Muscle layer of duodenum (tissue), 2 donors: Measurements from ENCODE around the gene TYW1.
"Not testable (repeated sequence)": the region's sequence is repeated elsewhere in the genome, so short reads cannot be mapped to it uniquely, and the experiment has no call there.

Experiments used
- H3K27ac ChIP-seq: one replicate; pipeline ENCODE4 v1.7.0; 2013; ENCODE audit warnings: mild to moderate bottlenecking, low read length
- H3K27me3 ChIP-seq: one replicate; pipeline ENCODE4 v1.7.0; 2013; ENCODE audit warnings: low read depth, mild to moderate bottlenecking, control low read depth, low read length
- H3K36me3 ChIP-seq, 2 donors: one replicate each; pipeline ENCODE4 v1.7.0; 2013; ENCODE audit warnings: low read length in 2 of 2, control low read depth in 1 of 2, mild to moderate bottlenecking in 1 of 2; ENCODE audit not compliant: insufficient read depth in 2 of 2, control insufficient read depth in 1 of 2
- H3K4me1 ChIP-seq, 2 donors: one replicate each; pipeline ENCODE4 v1.7.0; 2013; ENCODE audit warnings: low read length in 2 of 2, mild to moderate bottlenecking in 2 of 2, control low read depth in 1 of 2, moderate library complexity in 1 of 2; ENCODE audit not compliant: insufficient read depth in 2 of 2, control insufficient read depth in 1 of 2
- H3K4me3 ChIP-seq, 2 donors: one replicate each; pipeline ENCODE4 v1.7.0; 2013; ENCODE audit warnings: low read length in 2 of 2, low read depth in 1 of 2, mild to moderate bottlenecking in 1 of 2
- H3K9me3 ChIP-seq, 2 donors: one replicate each; pipeline ENCODE4 v1.7.0; 2013; ENCODE audit warnings: low read length in 2 of 2, control low read depth in 1 of 2, mild to moderate bottlenecking in 1 of 2; ENCODE audit not compliant: control insufficient read depth in 1 of 2
- donor health status: healthy.

The TYW1 gene

DNA sequence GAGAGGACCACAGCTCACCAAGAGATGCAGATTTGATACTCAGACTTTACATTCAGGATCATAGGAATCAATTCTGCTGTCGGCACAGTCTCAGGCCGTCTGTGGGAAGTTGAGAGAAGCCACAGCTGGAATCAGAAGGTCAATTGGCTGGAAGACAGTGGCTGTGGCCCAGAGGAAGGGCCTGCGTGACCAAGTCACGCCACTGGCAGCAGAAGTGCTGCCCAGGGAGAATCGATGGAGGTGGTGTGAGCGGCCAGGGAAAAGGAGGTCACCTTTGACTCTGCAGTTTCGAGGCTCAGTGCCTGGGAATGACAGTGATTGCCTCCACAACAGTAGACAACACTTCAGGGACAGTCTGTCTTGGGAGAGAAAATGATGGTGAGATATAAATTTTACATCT, 239.6 kb downstream of the TYW1 start:
- H3K9me3 ChIP-seq, H3K27ac ChIP-seq, H3K36me3 ChIP-seq, H3K4me3 ChIP-seq, H3K4me1 ChIP-seq, H3K27me3 ChIP-seq: not testable (repeated sequence)

GRCh38 chr7:67242871-67243270, 246.2 kb downstream of the TYW1 start:
- H3K27me3 ChIP-seq, H3K36me3 ChIP-seq, H3K27ac ChIP-seq, H3K4me3 ChIP-seq, H3K9me3 ChIP-seq, H3K4me1 ChIP-seq: not testable (repeated sequence)

DNA sequence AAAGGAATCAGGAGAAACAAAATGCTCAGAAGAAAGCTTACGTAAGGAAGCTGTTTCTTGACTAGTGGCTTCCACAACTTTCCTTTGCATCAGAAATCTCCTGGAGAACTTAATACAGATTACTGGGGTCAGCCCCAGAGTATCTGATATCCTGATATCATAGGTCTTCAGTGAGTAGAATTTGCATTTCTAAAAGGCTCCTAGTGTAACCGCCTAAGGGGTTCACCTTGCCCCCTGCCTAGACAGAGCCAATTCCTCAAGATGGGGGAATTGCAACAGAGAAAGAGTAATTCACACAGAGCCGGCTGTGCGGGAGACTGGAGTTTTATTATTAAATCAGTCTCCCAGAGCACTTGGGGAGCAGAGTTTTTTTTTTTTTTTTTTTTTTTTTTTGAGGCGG, 251.7 kb downstream of the TYW1 start:
- H3K9me3 ChIP-seq, H3K4me1 ChIP-seq, H3K4me3 ChIP-seq, H3K27ac ChIP-seq, H3K27me3 ChIP-seq, H3K36me3 ChIP-seq: not testable (repeated sequence)

- H3K4me3 ChIP-seq = no peak overlapping the region
- peaks cover 0 to 7% of the 10 kb centered on the region in 2 donors for H3K9me3 ChIP-seq
- H3K36me3 ChIP-seq = no peaks in the 10 kb centered on the region
- H3K4me1 ChIP-seq = no peaks in the 10 kb centered on the region
- no peak overlapping the region for H3K27ac ChIP-seq
- H3K27me3 ChIP-seq = no peaks in the 10 kb centered on the region
Observed at GRCh38 chr7:67251986-67252558, 255.4 kb downstream of the TYW1 start.

DNA sequence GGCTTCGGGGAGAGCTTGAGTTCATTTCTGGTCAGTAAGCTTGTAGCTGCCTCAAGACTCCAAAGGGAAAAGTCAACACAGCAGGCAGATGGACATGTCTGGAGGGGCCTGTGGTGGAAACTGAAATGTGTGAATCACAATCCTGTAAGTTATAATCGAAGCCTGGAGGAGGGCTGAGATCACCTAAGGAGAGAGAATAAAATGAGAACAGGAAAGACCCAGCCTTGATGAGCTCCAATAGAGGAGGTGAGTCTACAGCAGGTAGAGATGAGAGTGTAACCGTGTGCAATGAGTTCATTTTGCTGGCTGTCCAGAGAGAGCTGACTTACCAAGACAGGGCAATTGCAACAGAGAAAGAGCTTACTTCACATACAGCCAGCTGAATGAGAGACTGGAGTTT, 258.4 kb downstream of the TYW1 start:
- H3K27ac ChIP-seq, H3K4me3 ChIP-seq, H3K9me3 ChIP-seq: not testable (repeated sequence)

GRCh38 chr7:67257779-67258178, 261.1 kb downstream of the TYW1 start:
- not testable (repeated sequence) for H3K4me3 ChIP-seq, H3K4me1 ChIP-seq, H3K27me3 ChIP-seq, H3K9me3 ChIP-seq, H3K36me3 ChIP-seq, H3K27ac ChIP-seq

More for the DNA sequence above, 258.4 kb downstream of the TYW1 start:
- not testable (repeated sequence) for H3K36me3 ChIP-seq, H3K27me3 ChIP-seq, H3K4me1 ChIP-seq

DNA sequence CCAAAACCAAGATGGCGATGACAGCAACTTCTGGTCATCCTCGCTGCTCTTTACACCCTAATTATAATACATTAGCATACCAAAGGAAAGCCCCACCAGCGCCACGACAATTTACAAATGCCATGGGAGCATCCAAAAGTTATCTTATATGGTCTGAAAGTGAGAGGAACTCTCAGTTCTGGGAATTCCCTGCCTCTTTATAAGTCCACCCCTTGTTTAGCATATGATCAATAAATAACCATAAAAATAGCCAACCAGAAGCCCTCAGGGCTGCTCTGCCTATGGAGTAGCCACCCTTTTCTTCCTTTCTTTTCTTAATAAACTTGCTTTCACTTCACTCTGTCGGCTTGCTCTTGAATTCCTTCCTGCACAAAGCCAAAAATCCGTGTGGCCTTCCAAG, 262.7 kb downstream of the TYW1 start:
- not testable (repeated sequence) for H3K27ac ChIP-seq, H3K4me1 ChIP-seq, H3K4me3 ChIP-seq, H3K9me3 ChIP-seq, H3K27me3 ChIP-seq, H3K36me3 ChIP-seq

DNA sequence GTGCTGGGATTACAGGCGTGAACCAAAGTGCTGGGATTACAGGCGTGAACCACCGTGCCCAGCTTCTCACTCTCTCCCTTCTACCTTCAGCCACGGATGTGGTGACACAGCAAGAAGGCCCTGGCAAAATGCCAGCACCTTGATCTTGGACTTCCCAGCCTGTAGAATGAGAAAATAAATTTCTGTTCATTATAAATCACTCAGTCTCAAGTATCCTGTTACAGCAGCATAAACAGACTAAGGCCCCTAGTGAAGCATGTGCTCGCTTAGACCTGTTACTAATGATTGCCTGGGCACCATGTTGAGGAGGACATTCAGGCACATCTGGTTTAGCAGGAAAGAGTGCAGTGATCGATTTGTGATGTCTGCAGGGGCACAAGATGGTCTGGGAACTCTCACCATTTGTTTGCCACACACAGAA, 263.5 kb downstream of the TYW1 start:
- not testable (repeated sequence) for H3K27me3 ChIP-seq, H3K9me3 ChIP-seq, H3K36me3 ChIP-seq, H3K4me3 ChIP-seq, H3K4me1 ChIP-seq, H3K27ac ChIP-seq

DNA sequence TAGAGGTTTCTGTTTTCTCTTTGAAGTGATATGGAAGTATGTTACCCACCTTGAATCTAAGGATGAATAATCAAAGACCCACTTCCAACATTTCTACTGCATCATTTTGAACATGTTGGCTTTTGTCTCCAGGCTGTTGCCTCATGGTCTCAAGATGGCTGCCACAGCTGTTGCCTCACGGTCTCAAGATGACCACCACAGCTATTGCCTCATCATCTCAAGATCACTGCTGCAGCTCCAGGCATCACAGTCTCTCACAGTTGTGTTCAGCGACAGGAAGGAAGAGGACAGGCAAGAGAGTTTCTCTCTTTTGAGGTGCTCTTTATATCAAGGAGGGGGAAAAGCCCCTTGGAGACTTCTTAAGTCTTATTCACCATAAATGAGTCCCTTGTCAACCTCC, 267.4 kb downstream of the TYW1 start:
- not testable (repeated sequence) for H3K36me3 ChIP-seq, H3K27me3 ChIP-seq, H3K27ac ChIP-seq, H3K4me1 ChIP-seq, H3K9me3 ChIP-seq, H3K4me3 ChIP-seq

GRCh38 chr7:67266070-67266469, 269.4 kb downstream of the TYW1 start:
- H3K4me1 ChIP-seq, H3K4me3 ChIP-seq, H3K9me3 ChIP-seq, H3K36me3 ChIP-seq, H3K27me3 ChIP-seq, H3K27ac ChIP-seq: not testable (repeated sequence)

- Histone ChIP-seq H3K4me1 (no peaks in the 10 kb centered on the region), H3K27me3 (no peaks in the 10 kb centered on the region), H3K9me3 (no peaks in the 10 kb centered on the region), H3K36me3 (no peaks in the 10 kb centered on the region), H3K27ac (no peak overlapping the region), H3K4me3 (no peak overlapping the region)
Observed at GRCh38 chr7:67267914-67268313, 271.3 kb downstream of the TYW1 start.

DNA sequence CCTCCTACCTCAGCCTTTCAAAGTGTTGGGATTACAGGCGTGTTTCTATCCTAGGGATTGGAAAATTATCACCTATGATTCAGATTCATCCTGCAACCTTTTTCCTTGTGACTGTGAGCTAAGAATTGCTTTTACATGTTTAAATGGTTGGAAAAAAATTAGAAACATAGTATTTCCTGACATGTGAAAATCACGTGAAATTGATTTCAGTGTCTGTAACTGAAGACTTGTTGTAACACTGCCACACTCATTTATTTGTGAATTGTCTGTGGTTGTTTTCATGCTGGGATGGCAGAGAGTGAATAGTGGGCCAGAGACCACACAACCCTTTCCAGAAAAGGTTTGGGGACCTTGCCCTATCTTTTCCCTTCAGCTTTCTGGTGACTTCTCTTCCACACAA, 273.3 kb downstream of the TYW1 start:
- not testable (repeated sequence) for H3K4me1 ChIP-seq, H3K27ac ChIP-seq, H3K4me3 ChIP-seq, H3K36me3 ChIP-seq, H3K9me3 ChIP-seq, H3K27me3 ChIP-seq
